ENCODE data around the gene ZNF582. TPM values are rescaled to one million over a fixed set of nuclear protein-coding genes. Genes with fewer than 3 reads are reported as not detected.
A peak's percentile ranks its signal among the peaks of the same experiment; 100 is the strongest.

ZNF582 gene
- 1 to 10 TPM; 3.1 to 5.2 (median 4.7) TPM for total RNA-seq

GRCh38 chr19:56393119-56394012 lies at the start of gene ZNF582:
Gene ZNF582 (minus strand): TSS chr19:56393534. CDS start chr19:56391752, 1,782 bp downstream.
- Histone ChIP-seq H3K27ac (peak within 1 kb of the TSS; percentile 92 to 99 (median 93)), H3K4me1 (peaks cover 0 to 17% (median 0%) of the 10 kb centered on the region in 4 donors), H3K9me3 (peaks cover 0 to 45% (median 0%) of the 10 kb centered on the region in 4 donors), H3K27me3 (no peaks in the 10 kb centered on the region), H3K4me3 (peak within 1 kb of the TSS; percentile 56 to 89 (median 80)), H3K36me3 (peaks cover 0 to 70% (median 17%) of the 10 kb centered on the region in 3 donors)
- WGBS, 2 donors: 2 to 3% methylated on average over 40 to 43 of the region's 73 CpGs
- TF ChIP-seq EP300 (IDR thresholded peaks at IDR 0.05) (peak; percentile 63 to 87), CTCF (IDR thresholded peaks at IDR 0.05) (peak; percentile 64 to 85 (median 65)), POLR2A (IDR thresholded peaks at IDR 0.05) (peak in 1 of 2 donors; percentile 57)
- DNase-seq (ENCODE audit: low spot score in 2 of 2): peak; percentile 88 to 89

- TF ChIP-seq CTCF (IDR thresholded peaks at IDR 0.05): no peak
- TF ChIP-seq POLR2A (IDR thresholded peaks at IDR 0.05): no peak
- Histone ChIP-seq H3K9me3 (peaks cover 5 to 88% (median 49%) of the 10 kb centered on the region in 4 donors), H3K4me1 (no peaks in the 10 kb centered on the region), H3K27me3 (no peaks in the 10 kb centered on the region), H3K27ac (no peak overlapping the region), H3K36me3 (peaks cover 0 to 58% (median 0%) of the 10 kb centered on the region in 3 donors), H3K4me3 (no peak overlapping the region)
- 97 to 98% methylated on average over 8 of the region's 8 CpGs for WGBS, 2 donors
- DNase-seq (ENCODE audit: low spot score in 2 of 2): no peak
Measured at GRCh38 chr19:56441206-56441792, 48.0 kb upstream of the ZNF582 start.

- Histone ChIP-seq H3K27ac (no peak overlapping the region), H3K4me1 (no peaks in the 10 kb centered on the region), H3K36me3 (peaks cover 2 to 63% (median 20%) of the 10 kb centered on the region in 3 donors), H3K9me3 (peaks cover 25 to 100% (median 72%) of the 10 kb centered on the region in 4 donors), H3K27me3 (no peaks in the 10 kb centered on the region), H3K4me3 (no peak overlapping the region)
- 87 to 92% methylated on average over 1 of the region's 1 CpG for WGBS, 2 donors
- no peak for TF ChIP-seq EP300 (IDR thresholded peaks at IDR 0.05)
- no peak for DNase-seq (ENCODE audit: low spot score in 2 of 2)
Measured at GRCh38 chr19:56423985-56424353, 30.6 kb upstream of the ZNF582 start.

- WGBS, 2 donors: 94% methylated on average over 5 of the region's 5 CpGs
Measured at GRCh38 chr19:56423276-56423984, 30.1 kb upstream of the ZNF582 start.

More at GRCh38 chr19:56423276-56423984, 30.1 kb upstream of the ZNF582 start:
- TF ChIP-seq POLR2A (IDR thresholded peaks at IDR 0.05) (no peak), EP300 (IDR thresholded peaks at IDR 0.05) (no peak), CTCF (IDR thresholded peaks at IDR 0.05) (no peak)
- H3K27ac ChIP-seq: no peak overlapping the region
- no peaks in the 10 kb centered on the region for H3K27me3 ChIP-seq
- H3K36me3 ChIP-seq: peaks cover 2 to 68% (median 20%) of the 10 kb centered on the region in 3 donors
- H3K4me1 ChIP-seq: no peaks in the 10 kb centered on the region
- DNase-seq (ENCODE audit: low spot score in 2 of 2): no peak
- H3K9me3 ChIP-seq: peaks cover 30 to 100% (median 72%) of the 10 kb centered on the region in 4 donors
- H3K4me3 ChIP-seq: no peak overlapping the region
